IPS DF 4.7 (cell line): ENCODE results near the gene ERCC1.
"Not testable (repeated sequence)": the region's sequence is repeated elsewhere in the genome, so short reads cannot be mapped to it uniquely, and the experiment has no call there.

Source experiments
- DNase-seq: peaks from one replicate; pipeline ENCODE4 v3.0.0-alpha.2; 2013; ENCODE audit warnings: low spot score; ENCODE audit errors: extremely low read depth

The ERCC1 gene

DNA sequence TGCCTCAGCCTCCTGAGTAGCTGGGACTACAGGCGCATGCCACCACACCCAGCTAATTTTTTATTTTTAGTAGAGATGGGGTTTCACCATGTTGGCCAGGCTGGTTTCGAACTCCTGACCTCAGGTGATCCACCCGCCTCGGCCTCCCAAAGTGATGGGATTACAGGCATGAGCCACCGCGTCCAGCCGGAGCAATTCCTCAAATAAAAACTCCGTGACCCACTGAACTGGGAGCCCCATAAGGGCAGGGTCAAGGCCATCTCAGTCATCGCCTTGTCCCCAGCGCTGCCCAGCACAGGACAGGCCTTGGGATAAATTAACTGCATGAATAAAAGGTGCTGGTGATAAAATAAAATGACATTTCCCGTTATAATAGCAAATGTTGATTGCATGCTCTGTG lies 6.2 kb upstream of the ERCC1 start:
- not testable (repeated sequence) for DNase-seq

DNA sequence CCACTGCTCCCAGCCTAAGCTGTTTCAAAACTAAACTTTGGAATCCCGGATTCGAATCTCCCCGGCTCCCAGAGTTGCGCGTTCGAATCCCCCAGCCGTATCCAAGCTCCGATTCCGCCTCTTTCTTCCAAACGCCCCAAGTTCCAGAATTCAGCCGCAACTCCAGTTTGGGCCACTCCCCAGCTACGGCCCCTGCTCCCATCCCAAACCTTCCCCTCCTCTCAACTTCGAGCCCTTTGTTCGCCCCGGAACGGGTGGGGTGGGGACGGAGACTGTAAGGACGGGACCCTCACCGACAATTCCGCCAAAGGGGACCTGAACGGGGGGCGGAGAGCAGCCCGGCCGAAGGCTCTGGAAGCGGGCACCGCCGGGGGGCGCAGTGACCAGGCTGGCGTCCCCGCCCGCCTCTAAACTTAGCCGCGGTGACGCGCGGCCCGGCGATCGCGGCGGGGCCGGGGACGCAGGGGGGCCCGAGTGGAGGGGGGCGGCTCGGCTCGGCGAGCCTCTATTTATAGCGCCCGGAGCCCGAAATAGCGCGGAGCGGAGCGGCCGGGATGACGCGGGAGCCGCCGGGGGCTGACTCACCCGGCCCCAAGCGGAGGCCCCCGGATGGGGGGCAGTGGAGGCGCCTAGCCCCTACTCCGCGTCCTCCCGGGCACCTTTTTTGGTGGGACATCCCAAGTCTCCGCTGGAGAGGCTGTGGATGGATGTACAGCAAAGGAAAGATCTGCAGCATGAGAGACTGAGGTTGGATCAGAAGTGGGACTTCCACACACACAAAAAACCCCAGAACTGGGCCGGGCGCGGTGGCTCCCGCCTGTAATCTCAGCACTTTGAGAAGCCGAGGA lies 4.9 kb upstream of the ERCC1 start:
- DNase-seq, result no peak

DNA sequence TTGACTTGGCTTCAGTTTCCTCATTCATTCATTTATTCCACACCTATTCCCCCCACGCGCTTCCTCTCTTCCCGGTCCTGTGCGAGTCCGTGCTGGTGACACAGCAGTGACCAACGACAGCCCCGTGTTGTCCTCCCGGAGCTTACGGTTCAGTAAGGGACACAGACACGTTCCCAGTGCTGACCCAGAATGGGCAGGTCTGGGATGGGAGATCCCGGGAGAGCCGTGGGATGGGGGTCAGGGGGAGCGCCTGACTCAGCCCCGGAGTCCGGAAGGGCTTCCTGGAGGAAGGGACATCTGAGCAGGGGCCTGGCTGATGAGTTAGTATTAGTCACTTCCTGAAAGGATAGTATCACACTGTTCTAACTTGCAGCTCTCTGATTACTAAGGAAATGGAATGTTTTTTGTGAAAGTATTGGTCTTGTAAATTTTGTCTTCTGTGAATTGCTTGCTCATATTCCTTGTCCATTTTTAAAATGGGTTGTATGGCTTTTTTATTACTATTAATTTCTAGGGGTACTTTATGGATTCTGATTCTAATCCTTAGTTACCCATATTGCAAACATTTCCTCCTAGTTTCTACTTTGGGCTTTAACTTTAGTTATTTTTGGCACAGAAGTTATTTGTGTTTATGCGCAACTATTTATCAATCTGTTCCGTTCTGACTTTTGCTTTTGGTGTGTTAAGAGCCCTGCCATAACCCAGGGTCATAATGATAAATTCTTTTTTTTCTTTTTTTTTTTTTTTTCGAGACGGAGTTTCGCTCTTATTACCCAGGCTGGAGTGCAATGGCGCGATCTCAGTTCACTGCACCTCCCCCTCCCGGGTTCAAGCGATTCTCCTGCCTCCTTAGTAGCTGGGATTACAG lies 708 bp upstream of the ERCC1 start:
- no peak for DNase-seq

DNA sequence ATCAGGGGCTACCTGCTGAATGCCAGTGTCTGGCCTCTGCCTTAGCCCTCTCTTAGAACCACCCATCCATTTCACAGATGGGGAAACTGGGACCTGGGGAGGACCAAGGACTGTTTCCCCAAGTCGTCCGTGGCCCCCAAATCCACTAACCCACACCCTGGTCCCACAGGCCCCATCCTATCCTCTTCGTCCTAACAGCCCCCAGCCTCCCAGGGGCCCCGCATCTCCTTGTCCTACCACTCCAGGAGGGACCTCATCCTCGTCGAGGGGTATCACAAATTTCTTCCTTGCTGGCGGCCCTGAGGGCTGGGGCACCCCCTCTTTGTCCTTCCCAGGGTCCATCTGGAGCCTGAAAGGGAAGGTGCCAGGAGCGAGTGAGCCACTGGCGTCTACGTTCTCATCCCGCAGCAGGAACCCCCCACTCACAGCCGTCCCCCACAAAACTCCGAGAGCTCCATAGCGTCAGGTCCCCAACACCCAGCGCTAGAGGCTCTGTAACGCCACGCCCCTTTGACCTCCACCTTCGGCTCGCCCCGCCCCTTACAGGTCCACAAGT lies 606 bp downstream of the ERCC1 start:
- no peak for DNase-seq

DNA sequence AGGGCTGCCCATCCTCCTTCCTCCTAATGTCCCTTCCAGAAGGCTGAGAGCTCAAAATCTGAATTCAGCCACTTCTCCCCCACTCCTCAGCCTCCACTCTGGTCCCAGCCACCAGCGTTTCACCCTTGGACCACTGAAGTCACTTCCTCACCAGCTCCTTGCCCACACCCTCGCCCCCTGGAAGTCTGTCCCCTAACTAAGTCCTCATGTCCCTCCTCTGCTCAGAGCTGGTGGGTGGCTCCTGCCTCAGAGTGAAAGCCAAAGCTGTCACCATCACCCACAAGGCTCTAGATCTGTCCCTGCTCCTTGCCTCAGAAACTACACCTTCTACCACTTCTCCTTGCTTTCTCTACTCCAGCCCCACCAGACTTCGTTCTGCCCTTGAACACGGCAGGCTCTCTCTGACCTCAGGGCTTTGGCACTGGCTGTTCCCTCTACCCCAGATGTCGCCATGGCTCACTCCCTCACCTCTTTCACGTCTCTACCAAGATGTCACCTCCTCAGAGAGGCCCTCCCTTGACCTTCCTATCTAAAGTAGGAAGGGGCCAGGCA lies 1.7 kb downstream of the ERCC1 start:
- no peak for DNase-seq

DNA sequence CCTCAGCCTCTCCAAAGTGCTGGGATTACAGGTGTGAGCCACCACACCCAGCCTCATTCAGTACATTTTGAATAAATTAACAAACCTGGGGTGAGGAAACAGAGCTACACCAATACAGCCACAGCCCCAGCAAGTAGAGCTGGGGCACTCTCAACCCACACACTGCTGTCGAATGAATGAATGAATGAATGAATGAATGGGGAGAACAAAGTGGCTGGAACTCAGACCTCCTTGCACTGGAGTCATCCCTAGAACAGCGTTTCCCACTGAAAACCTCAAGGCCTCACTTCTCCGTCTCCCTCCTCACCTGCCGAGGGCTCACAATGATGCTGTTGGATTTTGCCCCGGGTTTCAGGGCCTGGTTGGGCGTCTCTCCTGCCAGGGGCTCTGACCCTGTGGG lies 2.8 kb downstream of the ERCC1 start:
- DNase-seq, result no peak

DNA sequence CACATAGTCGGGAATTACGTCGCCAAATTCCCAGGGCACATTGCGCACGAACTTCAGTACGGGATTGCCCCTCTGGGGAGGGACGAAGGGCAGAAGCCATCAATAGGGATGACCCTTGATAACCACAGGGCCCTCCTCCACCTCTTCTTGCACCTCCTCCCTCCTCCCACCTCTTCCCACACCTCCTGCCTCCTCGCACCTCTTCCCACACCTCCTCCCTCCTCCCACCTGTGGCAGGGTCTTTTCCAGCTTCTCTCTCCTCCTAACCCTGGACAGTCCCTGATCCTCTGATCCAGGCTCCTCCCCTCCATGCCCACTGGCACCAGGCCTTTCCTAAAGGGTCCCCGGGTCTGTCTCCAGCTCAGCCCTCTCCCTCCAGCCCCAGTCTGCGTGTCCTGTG lies 3.4 kb downstream of the ERCC1 start:
- no peak for DNase-seq

DNA sequence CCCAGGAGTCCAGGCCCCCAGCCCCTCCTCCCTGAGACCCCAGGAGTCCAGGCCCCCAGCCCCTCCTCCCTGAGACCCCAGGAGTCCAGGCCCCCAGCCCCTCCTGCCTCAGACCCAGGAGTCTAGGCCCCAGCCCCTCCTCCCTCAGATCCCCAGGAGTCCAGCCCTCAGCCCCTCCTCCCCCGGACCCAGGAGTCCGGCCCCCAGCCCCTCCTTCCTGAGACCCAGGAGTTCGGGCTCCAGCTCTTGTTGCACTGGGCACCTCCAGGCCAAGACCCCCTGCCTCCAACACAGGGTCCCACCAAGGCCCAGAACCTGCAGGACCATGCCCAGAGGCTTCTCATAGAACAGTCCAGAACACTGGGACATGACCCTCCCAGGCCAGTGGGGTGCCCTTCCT lies 3.8 kb downstream of the ERCC1 start:
- no peak for DNase-seq

DNA sequence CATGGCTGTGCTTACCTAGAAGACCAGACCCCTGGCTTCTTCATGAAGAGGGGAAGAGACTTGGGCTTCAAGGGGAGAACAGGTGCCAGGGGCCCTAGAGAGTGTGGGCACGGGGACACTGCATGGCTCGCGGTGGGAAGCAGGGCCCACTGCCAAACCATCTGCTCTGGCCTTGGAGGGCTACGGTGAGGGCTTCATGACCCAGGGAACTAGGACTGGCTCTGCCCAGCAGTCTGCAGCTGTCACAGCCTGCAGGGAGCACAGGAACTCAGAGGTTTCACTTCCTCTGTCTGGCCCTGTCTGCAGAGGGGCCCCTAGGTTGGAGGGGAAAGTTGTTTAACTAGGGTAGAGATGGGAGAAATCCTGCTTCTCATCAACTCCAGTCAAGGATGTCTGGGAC lies 4.3 kb downstream of the ERCC1 start:
- no peak for DNase-seq

DNA sequence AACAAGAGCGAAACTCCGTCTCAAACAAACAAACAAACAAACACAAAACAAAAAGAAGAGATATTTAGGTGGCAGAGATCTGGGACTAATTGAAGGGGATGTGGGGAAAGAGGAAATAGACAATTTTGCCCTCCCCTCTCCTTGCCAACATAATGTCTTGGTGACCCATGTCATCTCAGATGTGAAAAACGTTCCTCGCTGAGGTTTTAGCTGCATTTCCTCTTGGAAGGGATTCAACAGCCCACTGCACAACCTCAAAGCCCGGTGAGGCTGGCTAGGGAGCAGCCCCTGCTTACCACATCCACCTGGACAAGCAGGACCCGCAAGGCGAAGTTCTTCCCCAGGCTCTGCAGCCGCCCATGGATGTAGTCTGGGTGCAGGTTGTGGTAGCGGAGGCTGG lies 4.9 kb downstream of the ERCC1 start:
- DNase-seq, result no peak

DNA sequence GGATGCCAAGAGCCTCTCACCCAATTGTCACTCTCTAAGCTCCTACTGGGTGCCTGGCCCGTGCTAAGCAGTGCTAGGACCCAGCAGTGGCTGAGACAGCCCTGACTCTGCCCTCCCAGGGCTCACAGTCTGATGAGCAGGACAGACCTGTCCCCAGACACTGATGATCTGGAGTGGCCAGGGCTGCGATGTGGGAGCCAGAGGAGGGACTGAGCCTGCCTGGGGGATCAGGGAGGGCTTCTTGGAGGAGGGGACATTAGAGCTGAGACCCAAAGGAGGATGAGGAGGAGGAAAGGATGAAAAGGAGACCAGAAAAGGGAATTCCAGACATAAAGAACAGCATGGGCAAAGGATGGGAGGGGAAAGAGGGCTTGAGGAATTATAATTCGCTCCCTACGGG lies 6.6 kb downstream of the ERCC1 start:
- no peak for DNase-seq

DNA sequence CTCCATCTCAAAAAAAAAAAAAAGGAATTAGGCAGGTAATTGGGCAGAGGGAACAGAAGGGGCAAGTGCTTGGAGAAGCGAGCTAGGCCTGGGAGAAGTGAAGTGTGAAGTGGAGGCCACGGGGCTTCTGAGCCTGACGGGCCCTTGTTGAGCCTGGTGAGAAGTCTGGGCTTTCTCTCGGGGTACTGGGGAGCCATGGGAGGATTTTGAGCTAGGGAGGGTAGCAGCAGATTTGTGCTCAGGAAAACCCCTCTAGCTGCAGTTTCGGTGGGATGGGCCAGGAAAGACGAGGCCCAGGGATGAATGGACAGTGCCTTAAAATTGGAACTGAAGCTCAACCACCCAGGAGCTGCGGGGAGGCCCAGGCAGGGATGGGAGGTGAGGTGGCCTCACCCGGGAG lies 9.2 kb downstream of the ERCC1 start:
- DNase-seq, result no peak

DNA sequence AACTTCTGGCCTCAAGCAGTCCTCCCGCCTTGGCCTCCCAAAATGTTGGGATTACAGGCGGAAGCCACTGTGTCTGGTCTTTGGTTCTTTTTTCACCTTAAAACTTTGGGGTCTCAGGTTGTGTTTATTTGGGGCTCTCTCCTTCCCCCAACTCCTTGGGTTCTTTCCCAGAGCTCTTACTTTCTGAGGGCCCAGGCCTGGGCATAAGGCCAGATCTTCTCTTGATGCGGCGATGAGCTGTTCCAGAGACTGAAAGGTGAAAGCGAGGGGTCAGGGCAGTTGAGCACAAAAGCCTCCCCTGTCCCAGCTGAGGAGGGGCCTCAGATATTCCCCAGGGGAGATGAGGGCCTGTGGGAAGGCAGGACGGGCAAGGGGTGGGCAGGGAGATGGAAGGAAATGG lies 10.2 kb downstream of the ERCC1 start:
- no peak for DNase-seq

DNA sequence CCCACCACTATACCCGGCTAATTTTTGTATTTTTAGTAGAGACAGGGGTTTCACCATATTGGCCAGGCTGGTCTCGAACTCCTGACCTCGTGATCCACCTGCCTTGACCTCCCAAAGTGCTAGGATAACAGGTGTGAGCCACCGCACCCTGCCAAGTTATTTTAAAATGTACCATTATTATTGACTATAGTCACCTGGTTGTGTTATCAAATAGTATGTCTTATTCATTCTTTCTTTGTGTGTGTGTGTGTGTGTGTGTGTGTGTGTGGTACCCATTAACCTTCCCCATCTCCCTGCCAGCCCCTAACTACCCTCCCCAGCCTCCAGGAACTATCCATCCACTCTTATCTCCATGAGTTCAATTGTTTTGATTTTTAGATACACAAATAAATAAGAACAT lies 13.4 kb downstream of the ERCC1 start:
- DNase-seq, result not testable (repeated sequence)

DNA sequence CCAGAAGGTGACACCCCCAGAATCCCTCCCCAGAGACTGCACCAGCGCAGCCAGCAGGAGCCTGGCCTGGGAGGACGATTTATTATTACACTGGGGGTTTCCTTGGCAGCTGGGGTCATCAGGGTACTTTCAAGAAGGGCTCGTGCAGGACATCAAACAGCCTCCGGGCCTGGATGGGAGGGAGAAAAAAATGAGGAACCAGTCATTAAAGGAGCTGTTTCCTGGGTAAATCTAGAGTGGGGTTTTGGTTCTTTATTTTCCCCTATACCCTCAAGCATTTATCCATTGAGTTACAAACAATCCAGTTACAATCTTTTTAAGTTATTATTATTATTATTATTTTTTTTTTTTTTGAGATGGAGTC lies 14.2 kb downstream of the ERCC1 start:
- no peak for DNase-seq

DNA sequence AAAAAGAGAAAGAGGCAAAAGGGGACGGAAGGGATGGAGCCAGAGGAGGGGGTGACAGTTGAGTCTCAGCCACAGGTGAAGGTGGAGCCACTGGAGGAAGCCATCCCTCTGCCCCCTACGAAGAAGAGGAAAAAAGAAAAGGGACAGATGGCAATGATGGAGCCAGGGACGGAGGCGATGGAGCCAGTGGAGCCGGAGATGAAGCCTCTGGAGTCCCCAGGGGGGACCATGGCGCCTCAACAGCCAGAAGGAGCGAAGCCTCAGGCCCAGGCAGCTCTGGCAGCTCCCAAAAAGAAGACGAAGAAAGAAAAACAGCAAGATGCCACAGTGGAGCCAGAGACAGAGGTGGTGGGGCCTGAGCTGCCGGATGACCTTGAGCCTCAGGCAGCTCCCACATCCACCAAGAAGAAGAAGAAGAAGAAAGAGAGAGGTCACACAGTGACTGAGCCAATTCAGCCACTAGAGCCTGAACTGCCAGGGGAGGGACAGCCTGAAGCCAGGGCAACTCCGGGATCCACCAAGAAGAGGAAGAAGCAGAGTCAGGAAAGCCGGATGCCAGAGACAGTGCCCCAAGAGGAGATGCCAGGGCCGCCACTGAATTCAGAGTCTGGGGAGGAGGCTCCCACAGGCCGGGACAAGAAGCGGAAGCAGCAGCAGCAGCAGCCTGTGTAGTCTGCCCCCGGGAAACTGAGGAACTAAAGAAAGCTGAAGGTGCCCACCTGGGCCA lies 14.7 kb downstream of the ERCC1 start:
- DNase-seq, result no peak

DNA sequence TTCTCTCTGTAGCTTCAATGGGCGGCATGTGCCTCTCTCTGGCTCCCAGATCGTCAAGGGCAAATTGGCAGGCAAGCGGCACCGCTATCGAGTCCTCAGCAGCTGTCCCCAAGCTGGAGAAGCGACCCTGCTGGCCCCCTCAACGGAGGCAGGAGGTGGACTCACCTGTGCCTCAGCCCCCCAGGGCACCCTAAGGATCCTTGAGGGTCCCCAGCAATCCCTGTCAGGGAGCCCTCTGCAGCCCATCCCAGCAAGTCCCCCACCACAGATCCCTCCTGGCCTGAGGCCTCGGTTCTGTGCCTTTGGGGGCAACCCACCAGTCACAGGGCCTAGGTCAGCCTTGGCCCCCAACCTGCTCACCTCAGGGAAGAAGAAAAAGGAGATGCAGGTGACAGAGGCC lies 15.6 kb downstream of the ERCC1 start:
- DNase-seq, result no peak

DNA sequence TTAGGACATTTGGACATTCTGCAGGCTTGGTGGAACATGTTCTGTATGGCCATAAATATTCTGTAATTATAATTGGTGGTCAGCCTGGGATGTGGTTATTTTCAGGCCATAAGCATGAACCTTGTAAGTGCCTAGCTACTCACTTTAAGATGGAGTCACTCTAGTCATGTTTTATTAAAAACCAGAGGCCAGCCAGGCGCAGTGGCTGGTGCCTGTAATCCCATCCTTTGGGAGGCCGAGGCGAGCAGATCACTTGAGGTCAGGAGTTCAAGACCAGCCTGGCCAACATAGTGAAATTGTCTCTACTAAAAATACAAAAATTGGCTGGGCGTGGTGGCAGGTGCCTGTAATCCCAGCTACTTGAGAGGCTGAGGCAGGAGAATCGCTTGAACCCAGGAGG lies 16.1 kb downstream of the ERCC1 start:
- DNase-seq, result not testable (repeated sequence)

DNA sequence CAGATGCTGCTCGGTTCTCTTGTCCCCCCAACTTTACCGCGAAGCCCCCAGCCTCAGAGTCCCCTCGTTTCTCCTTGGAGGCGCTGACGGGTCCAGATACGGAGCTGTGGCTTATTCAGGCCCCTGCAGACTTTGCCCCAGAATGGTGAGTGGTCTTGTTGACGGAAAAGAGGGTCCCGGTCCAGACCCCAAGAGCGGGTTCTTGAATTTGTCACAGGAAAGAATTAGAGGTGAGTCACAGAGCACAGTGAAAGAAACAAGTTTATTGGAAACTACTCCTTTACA lies 16.7 kb downstream of the ERCC1 start:
- DNase-seq, result no peak

DNA sequence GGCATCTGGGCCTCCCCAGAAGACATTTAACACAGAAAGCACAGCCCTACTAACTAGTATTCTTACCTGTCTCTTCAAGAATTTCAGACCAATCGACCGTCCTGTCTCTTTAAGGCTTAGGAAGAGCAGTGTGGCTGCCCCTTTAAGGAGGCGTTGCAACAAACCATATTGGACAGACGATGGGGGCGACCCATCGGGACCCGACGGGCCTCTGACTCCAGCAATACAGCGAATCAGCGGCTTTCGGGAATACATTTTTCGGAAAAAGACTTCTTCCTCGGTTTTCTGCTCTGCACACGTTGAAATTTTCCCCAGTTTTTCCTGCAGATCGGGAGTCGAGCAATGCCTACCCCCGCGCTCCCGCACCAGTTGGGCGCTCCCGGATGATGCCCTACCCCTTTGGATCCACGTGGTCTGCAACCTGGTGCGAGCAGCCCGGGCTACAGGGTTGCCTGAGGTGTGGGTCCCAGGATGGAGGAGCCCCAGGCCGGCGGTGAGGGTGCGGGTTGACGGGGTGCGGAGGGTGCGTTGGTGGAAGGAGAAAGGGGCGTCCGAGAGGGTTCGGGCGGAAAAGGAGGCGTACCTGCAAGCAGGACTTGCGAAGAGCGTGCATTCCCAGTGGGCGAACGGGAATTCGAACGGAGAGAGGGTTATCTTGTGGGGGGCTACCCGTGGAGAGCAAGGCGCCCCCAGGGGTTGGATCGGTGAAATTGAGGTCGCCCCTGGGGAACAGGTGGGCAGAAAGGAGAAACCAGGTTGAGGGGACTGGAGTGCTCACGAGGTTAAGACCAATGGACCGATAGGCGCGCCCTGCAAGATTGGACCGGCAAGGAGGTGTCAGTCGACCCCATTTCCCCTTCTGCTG lies 17.3 kb downstream of the ERCC1 start, which contains the start of gene POLR1G:
POLR1G (plus strand) TSS at position 419 of the 865 bp plus-strand sequence; CDS start at position 472, 53 bp downstream.
- no peak for DNase-seq
